ENCODE results near the gene NUP37.

The NUP37 gene

DNA sequence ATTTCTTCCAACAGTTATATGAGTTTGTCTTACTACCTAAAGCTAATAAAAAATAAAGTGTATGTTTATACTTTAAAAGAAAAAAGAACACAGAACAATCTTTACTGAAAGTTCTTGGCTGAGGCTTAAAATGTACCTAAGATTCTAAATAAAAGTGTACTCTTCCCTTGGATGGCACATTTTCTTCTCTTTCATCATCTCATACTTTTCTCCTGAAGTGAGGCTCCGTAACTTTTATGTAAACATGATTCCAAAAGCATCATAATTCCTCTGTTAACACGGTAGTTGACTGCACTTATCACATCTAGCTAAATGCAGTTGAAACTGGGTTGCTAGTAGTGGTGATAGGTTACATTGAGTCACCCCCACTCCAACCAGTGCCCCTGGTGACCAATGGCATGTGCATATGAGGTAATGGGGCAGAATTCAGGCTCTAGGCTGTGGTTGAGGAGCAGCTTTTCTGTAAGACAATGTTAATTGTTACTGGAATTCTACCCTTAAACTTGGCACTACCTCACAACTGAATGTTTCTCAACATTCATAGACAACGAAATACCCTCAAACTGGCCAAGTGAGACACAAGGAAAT is 96.5 kb downstream of the NUP37 start:
- peak; percentile 29 for DNase-seq (ENCODE audit: low read depth)
- H3K4me3 ChIP-seq (ENCODE audit: control insufficient read depth, low read depth, low read length), result no peak overlapping the region
- TF ChIP-seq, protein P1, sequence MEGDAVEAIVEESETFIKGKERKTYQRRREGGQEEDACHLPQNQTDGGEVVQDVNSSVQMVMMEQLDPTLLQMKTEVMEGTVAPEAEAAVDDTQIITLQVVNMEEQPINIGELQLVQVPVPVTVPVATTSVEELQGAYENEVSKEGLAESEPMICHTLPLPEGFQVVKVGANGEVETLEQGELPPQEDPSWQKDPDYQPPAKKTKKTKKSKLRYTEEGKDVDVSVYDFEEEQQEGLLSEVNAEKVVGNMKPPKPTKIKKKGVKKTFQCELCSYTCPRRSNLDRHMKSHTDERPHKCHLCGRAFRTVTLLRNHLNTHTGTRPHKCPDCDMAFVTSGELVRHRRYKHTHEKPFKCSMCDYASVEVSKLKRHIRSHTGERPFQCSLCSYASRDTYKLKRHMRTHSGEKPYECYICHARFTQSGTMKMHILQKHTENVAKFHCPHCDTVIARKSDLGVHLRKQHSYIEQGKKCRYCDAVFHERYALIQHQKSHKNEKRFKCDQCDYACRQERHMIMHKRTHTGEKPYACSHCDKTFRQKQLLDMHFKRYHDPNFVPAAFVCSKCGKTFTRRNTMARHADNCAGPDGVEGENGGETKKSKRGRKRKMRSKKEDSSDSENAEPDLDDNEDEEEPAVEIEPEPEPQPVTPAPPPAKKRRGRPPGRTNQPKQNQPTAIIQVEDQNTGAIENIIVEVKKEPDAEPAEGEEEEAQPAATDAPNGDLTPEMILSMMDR (IDR thresholded peaks at IDR 0.05; ENCODE audit: control insufficient read depth, insufficient read depth, low read depth, low read length, missing control alignments), result no peak

Measured in AG09309 (cell line).